Neutrophil (primary cell): ENCODE measurements around the gene AP2B1.

ENCODE experiments used
- H3K27ac ChIP-seq: fragments of 200-600 bp; sonication (generic); 2 replicates; pipeline ENCODE4 v1.5.1; 2016; ENCODE audit warnings: mild to moderate bottlenecking, moderate library complexity
- H3K27me3 ChIP-seq: fragments of 200-600 bp; sonication (generic); 2 replicates; pipeline ENCODE4 v1.6.0; 2016; ENCODE audit warnings: mild to moderate bottlenecking
- H3K36me3 ChIP-seq: fragments of 200-600 bp; sonication (generic); 2 replicates; pipeline ENCODE4 v1.5.1; 2017
- H3K4me1 ChIP-seq, 2 experiments: fragments of 200-600 bp in 1 of 2; sonication (generic) in 1 of 2; 1 replicate in 1 of 2; 2 replicates in 1 of 2; pipeline versions ENCODE4 v1.5.1 to v1.6.1; 2013 to 2016; ENCODE audit warnings: low read depth in 1 of 2, low read length in 1 of 2, mild to moderate bottlenecking in 1 of 2, moderate library complexity in 1 of 2; ENCODE audit not compliant: control insufficient read depth in 1 of 2, insufficient read depth in 1 of 2
- H3K4me3 ChIP-seq, 2 experiments: fragments of 200-600 bp in 1 of 2; sonication (generic) in 1 of 2; 1 replicate in 1 of 2; 2 replicates in 1 of 2; pipeline ENCODE4 v1.5.1; 2013 to 2016; ENCODE audit warnings: low read depth in 1 of 2, low read length in 1 of 2, mild to moderate bottlenecking in 1 of 2, moderate library complexity in 1 of 2
- H3K9me3 ChIP-seq: fragments of 200-600 bp; sonication (generic); 2 replicates; pipeline ENCODE4 v1.5.1; 2016
- TF ChIP-seq, protein P1 (sequence below): fragments of 200-600 bp; sonication (generic); IDR thresholded peaks from 2 replicates; pipeline ENCODE4 v1.5.1; 2016; ENCODE audit warnings: antibody characterized with exemption

The AP2B1 gene

DNA sequence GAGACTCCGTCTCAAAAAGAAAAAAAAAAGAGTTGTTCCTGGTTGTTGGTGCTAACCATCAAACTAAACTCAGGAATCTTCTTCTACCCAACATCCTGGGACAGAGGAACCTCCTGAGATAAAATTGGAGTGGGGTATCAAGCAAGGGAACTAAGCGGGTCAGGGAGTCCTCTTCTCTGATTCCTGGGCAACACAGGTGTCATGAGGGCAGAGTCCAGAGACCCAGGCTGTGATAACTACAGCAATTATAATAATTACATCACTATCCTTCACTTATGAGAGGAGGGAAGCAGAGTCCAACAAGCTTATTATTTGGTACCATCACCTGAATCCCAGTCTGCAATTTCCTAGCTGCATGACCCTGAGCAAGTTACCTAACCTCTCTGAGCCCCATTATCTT lies 181.7 kb downstream of the AP2B1 start:
- H3K4me3 ChIP-seq = no peak overlapping the region
- H3K36me3 ChIP-seq = no peaks in the 10 kb centered on the region
- H3K4me1 ChIP-seq = peaks cover 8 to 10% of the 10 kb centered on the region in 2 experiments
- TF ChIP-seq, protein P1, sequence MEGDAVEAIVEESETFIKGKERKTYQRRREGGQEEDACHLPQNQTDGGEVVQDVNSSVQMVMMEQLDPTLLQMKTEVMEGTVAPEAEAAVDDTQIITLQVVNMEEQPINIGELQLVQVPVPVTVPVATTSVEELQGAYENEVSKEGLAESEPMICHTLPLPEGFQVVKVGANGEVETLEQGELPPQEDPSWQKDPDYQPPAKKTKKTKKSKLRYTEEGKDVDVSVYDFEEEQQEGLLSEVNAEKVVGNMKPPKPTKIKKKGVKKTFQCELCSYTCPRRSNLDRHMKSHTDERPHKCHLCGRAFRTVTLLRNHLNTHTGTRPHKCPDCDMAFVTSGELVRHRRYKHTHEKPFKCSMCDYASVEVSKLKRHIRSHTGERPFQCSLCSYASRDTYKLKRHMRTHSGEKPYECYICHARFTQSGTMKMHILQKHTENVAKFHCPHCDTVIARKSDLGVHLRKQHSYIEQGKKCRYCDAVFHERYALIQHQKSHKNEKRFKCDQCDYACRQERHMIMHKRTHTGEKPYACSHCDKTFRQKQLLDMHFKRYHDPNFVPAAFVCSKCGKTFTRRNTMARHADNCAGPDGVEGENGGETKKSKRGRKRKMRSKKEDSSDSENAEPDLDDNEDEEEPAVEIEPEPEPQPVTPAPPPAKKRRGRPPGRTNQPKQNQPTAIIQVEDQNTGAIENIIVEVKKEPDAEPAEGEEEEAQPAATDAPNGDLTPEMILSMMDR = no peak
- H3K27me3 ChIP-seq = peaks cover 51% of the 10 kb centered on the region
- no peaks in the 10 kb centered on the region for H3K9me3 ChIP-seq
- H3K27ac ChIP-seq = no peak overlapping the region

DNA sequence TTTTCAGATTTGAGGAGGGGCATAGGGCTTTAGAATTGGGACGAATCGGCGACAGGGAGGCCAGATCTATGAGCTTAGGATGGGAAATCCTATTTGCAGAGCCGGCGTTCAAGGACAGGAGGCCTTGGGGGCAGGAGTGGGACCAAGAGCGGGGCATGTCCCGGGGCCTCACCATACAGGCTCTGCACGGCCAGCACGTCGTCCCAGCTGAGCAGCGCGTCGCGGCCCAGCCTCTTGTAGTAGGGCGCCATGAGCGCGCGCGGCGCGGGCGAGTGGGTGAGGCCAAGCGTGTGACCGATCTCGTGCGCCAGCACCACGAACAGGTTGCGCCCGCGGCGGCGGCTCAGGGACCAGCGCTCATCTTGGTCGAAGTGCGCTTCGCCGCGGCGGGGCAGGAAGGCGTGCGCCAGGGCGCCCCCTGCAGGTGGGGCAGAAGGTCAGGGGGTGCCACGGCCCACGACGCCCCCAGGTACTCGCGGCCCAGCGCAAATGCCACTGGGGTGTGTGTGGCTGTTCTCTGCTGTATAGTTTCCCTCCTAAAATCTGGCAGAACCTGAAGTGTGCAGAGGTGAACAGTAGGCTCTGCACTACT lies 182.9 kb downstream of the AP2B1 start:
- Histone ChIP-seq H3K27ac (no peak overlapping the region), H3K4me3 (no peak overlapping the region), H3K4me1 (no peaks in the 10 kb centered on the region), H3K36me3 (no peaks in the 10 kb centered on the region), H3K27me3 (peaks cover 49% of the 10 kb centered on the region), H3K9me3 (no peaks in the 10 kb centered on the region)
- TF ChIP-seq, protein P1 = no peak

DNA sequence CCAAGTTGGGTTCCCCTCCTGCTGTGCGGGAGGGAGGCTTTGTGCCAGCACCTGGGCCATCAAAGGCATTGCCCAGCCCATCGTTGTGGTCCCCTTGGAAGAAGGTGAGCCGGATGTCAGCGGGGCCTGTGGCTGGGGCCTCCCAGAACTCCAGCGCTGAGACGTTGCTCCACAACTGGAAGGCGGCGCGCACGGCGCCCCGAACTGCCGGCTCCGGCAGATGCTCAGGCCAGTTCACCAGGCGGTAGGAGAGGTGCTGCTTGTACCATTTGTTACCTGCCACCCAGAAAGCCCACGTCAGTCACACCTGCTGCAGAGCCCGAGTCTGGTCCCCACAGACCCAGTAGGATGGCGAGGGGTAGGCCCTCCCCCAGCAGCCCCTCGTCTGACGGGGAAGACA lies 186.0 kb downstream of the AP2B1 start:
- H3K4me1 ChIP-seq = no peaks in the 10 kb centered on the region
- peaks cover 55% of the 10 kb centered on the region for H3K27me3 ChIP-seq
- H3K9me3 ChIP-seq = no peaks in the 10 kb centered on the region
- H3K27ac ChIP-seq = no peak overlapping the region
- no peaks in the 10 kb centered on the region for H3K36me3 ChIP-seq
- no peak overlapping the region for H3K4me3 ChIP-seq
- TF ChIP-seq, protein P1 = no peak

DNA sequence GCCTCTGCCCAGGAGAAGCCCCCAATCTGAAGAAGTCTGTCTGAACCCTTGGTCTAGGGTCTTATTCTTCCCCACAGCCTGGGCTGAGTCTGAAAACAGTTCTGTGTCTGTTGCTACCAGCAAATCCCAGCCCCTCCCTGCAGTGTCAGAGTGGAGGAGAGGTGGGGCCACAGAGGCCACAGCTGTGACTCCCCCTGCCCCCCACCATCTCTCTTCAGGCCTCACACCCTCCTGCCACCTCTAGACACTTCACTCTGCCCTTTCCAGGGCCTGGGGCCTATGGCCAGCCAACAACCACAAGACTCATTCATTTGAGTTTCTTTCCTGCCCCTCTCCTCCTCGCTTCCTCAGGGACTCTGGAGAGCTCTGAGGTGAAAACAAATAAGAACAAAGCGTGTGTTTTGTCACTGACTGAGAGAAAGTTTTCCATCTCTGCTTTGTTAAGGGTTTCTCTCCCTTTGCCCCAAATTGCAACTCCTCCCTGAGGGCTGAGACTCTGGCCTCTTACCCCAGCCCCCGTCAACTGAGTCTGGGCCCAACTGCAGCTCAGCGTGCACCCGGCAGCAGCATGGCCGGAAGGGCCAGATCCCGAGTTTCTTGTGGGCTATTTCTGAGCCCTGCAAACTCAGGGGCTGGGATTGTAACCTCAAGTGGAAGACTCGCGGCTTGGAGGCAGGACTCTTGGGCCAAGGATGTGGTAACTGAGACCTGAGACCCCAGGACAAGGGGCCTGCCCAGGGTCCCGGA lies 186.7 kb downstream of the AP2B1 start:
- H3K27ac ChIP-seq = no peak overlapping the region
- TF ChIP-seq, protein P1 = no peak
- no peaks in the 10 kb centered on the region for H3K36me3 ChIP-seq
- no peaks in the 10 kb centered on the region for H3K4me1 ChIP-seq
- H3K4me3 ChIP-seq = no peak overlapping the region
- H3K9me3 ChIP-seq = no peaks in the 10 kb centered on the region
- H3K27me3 ChIP-seq = peaks cover 62% of the 10 kb centered on the region

DNA sequence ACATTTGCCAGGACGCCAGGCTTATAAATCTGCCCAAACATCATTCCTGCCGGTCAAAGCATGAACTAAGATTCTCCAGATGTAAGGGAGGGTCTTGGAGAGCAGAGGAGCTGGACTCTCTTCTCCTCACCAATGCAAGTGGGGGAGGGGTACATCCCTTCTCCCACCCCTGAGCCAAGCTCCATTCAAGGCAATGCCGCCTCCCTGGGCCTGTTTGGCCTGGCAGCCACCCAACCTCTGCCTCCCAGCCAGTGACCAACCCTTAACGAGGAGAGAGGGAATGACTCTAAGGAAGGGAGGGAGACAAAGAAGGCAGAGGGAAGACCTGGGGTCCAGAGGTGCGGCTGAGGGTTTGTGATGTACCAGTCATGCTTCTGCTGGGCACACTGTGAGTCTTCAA lies 187.4 kb downstream of the AP2B1 start:
- Histone ChIP-seq H3K27ac (no peak overlapping the region), H3K36me3 (no peaks in the 10 kb centered on the region), H3K9me3 (no peaks in the 10 kb centered on the region), H3K4me1 (no peaks in the 10 kb centered on the region), H3K27me3 (peaks cover 69% of the 10 kb centered on the region), H3K4me3 (no peak overlapping the region)
- TF ChIP-seq, protein P1 = no peak
